Measurements from ENCODE around the gene P2RY8.
"Not testable (repeated sequence)": the region's sequence is repeated elsewhere in the genome, so short reads cannot be mapped to it uniquely, and the experiment has no call there.

P2RY8 gene

GRCh38 chrX:1525583-1526355, 11.2 kb downstream of the P2RY8 start:
- TF ChIP-seq GABPA (IDR thresholded peaks at IDR 0.05; ENCODE audit: low read depth) (no peak), CTCF (IDR thresholded peaks at IDR 0.05; ENCODE audit: insufficient read depth, low read length) (no peak), REST (IDR thresholded peaks at IDR 0.05; ENCODE audit: insufficient replicate concordance, low read depth) (no peak), POLR2AphosphoS5 (IDR thresholded peaks at IDR 0.05; ENCODE audit: low read depth) (no peak), SPI1 (IDR thresholded peaks at IDR 0.05; ENCODE audit: borderline replicate concordance, low read depth) (no peak)
- DNase-seq (ENCODE audit: low read depth in 1 of 2, low spot score in 1 of 2), result no peak

GRCh38 chrX:1524874-1525582, 12.0 kb downstream of the P2RY8 start:
- no peaks in the 10 kb centered on the region for H3K27me3 ChIP-seq (ENCODE audit: insufficient read depth, poor library complexity, severe bottlenecking)
- H3K4me3 ChIP-seq (replicated peaks; ENCODE audit: insufficient read depth, low read length), result no peak overlapping the region
- no peak for TF ChIP-seq POLR2AphosphoS5 (IDR thresholded peaks at IDR 0.05; ENCODE audit: low read depth)
- no peak for TF ChIP-seq SPI1 (IDR thresholded peaks at IDR 0.05; ENCODE audit: borderline replicate concordance, low read depth)
- TF ChIP-seq CTCF (IDR thresholded peaks at IDR 0.05; ENCODE audit: insufficient read depth, low read length), result no peak
- TF ChIP-seq GABPA (IDR thresholded peaks at IDR 0.05; ENCODE audit: low read depth), result no peak
- DNase-seq (ENCODE audit: low read depth in 1 of 2, low spot score in 1 of 2), result no peak
- H3K27ac ChIP-seq (replicated peaks), result no peak overlapping the region

More at GRCh38 chrX:1525583-1526355, 11.2 kb downstream of the P2RY8 start:
- Histone ChIP-seq H3K27me3 (ENCODE audit: insufficient read depth, poor library complexity, severe bottlenecking) (no peaks in the 10 kb centered on the region), H3K27ac (replicated peaks) (no peak overlapping the region), H3K4me3 (replicated peaks; ENCODE audit: insufficient read depth, low read length) (no peak overlapping the region)

DNA sequence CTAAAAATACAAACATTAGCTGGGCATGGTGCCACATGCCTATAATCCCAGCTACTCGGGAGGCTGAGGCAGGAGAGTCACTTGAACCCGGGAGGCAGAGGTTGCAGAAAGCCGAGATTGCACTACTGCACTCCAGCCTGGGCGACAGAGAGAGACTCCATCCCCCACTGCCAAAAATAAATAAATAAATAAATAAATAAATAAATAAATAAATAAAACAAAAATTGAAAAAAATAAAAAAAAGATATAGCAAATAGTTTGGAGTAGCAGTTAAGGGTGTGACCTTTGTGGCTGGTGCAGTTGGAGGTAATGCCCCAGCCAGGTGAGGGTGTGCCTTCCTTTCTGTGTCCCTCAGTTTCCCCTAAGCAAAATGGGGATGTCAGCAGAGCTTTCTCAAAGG, 14.1 kb downstream of the P2RY8 start:
- not testable (repeated sequence) for H3K27me3 ChIP-seq (ENCODE audit: insufficient read depth, poor library complexity, severe bottlenecking); DNase-seq (ENCODE audit: low read depth in 1 of 2, low spot score in 1 of 2); H3K4me3 ChIP-seq (replicated peaks; ENCODE audit: insufficient read depth, low read length); H3K27ac ChIP-seq (replicated peaks)

DNA sequence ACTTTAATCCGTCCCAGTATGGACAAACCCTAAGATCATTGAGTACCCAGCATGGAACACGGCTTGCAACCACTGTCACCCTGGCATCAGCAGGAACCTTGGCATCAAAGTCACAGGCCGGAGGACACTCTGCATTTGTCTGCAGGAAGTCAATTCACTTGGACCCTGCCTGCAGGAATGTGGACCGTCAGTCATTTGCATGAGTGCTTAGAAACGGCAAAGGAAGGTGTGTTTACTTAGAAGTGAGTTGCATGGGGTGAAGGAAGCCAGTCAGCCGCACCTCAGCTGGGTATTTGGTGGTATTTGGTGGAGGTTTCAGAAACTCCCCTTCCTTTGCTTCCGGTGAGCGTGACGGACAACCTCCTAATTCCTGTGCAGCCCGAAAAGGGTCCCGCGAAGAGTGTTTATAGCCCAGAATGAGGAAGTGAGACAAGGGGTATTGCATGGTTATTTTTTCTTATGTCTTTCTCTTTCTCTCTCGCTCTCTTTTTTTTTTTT, 15.5 kb downstream of the P2RY8 start:
- Histone ChIP-seq H3K27me3 (ENCODE audit: insufficient read depth, poor library complexity, severe bottlenecking) (no peaks in the 10 kb centered on the region), H3K4me3 (replicated peaks; ENCODE audit: insufficient read depth, low read length) (no peak overlapping the region), H3K27ac (replicated peaks) (peak overlapping the region; percentile 7)
- TF ChIP-seq POLR2AphosphoS5 (IDR thresholded peaks at IDR 0.05; ENCODE audit: low read depth) (peak; percentile 49), SPI1 (IDR thresholded peaks at IDR 0.05; ENCODE audit: borderline replicate concordance, low read depth) (peak; percentile 91), REST (IDR thresholded peaks at IDR 0.05; ENCODE audit: insufficient replicate concordance, low read depth) (no peak), GABPA (IDR thresholded peaks at IDR 0.05; ENCODE audit: low read depth) (peak; percentile 80)
- peak; percentile 60 to 86 for DNase-seq (ENCODE audit: low read depth in 1 of 2, low spot score in 1 of 2)
